Activated CD8-positive, alpha-beta memory T cell treated with anti-CD3 and anti-CD28 coated beads for 48 hours (primary cell): ENCODE measurements around the gene CNGA1.

ENCODE experiments used
- DNase-seq, 3 experiments: peaks; one replicate each; pipeline ENCODE4 v3.0.0-alpha.2; 2020; ENCODE audit warnings: low read depth in 2 of 3, low spot score in 2 of 3

CNGA1 gene

GRCh38 chr4:47913861-47914219 lies 102.6 kb downstream of the CNGA1 start:
- DNase-seq = peak; percentile 4 to 22 (median 21)

GRCh38 chr4:47913330-47913729 lies 103.2 kb downstream of the CNGA1 start:
- DNase-seq = no peak

GRCh38 chr4:47907089-47907646 lies 109.3 kb downstream of the CNGA1 start:
- no peak for DNase-seq

- DNase-seq = no peak
Observed at GRCh38 chr4:47899639-47900038, 116.8 kb downstream of the CNGA1 start.

- DNase-seq = no peak
Observed at GRCh38 chr4:47891928-47892327, 124.6 kb downstream of the CNGA1 start.
